Measurements from ENCODE around the gene STX12.

The STX12 gene

DNA sequence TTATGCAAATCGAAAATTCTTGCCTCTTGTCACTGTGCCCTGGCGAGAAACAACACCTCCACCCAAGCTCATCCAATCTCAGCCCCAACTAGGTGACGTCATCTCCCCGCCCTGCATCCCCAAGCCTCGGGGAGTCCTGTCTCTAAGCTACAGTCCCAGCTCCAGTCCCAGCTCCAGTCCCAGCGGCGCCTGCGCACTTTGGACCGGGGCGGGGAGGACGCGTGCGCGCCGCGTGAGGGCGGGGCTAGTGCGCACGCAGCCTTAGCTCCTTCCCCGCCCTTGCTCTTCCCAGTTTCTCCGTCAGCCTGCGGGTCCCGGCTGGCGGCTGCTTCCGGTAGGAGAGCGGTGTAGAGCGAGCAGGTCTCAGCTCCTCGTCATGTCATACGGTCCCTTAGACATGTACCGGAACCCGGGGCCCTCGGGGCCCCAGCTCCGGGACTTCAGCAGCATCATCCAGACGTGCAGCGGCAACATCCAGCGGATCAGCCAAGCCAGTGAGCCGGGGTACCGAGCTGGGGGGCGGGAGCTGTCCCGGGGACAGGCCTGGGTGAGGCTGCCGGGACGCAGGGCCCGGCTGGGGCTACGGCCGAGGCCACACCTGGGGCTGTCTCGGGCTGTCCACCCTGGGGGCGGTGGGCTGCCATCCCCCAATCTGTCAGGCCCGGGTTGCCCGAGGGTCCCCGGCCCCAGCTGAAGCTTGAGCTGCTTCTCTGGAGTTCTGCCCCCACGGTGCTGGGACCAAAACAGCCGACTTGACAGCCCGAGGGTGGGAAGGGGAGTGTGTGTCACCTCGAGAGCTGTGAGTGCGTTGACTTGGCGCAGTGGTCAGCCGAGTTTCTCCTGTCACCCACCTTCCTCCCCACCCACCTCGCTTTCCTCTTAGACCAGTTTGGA, at the start of gene STX12:
Gene STX12 (plus strand): TSS at position 288 of the 894 bp plus-strand sequence. CDS start 89 bp downstream, at position 377.
- DNase-seq (ENCODE audit: low read depth, low spot score): peak; percentile 100

DNA sequence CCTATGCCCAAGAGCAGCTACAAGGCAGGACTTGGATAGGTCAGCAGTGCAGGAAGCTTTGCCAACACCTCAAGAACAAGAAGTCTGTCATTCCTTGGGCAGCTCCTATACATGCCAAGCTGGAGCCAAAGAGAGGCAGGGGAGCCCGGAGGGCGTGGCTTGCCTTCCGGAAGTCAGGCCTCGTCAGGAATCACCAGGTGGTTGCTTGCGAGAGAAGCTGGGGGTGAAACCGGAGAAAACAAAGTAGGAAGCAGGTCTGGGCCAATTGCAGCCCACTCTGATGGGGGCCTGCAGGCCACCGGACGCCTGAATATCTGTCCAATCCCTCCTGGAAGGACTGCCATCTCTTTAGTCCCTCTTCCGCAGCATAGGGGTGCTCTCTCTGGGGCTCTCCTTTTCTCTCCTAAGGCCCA, 48.1 kb upstream of the STX12 start:
- no peak for DNase-seq (ENCODE audit: low read depth, low spot score)

DNA sequence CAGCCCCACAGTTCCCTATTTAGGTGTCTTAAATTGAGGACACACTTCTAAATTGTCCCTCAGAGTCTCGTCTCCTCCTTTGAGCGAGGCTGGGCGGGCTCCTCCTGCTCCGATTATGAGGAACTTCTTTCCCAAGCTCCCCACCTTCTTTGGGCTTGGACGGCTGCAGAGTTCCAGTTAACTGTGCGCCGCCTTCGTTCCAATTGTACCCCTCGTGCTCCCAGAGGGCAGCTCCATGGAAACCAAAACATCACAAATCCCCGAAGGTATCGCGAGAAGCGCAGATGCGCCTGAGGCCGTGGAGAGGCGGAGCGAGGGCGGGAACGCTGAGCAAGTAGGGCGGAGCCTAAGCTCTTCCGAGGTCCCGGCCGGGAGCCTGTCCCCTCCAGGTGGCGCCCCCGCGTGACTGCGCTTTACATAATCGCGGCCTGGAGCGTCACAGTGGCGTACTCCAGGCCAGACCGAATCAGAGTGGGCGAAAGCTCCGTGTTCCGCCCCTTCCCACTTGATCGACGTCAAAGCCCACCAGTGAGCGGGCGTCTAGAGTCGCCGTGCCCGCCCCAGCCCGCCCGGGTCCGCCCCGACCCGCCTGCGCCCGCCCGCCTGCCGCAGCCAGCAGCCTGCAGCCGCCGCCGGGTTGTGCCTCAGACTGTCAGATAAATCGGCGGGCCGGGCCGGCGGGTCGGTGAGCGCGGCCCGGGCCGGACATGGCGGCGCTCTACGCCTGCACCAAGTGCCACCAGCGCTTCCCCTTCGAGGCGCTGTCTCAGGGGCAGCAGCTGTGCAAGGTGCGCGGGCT, 47.4 kb upstream of the STX12 start, which contains the start of gene FAM76A:
Gene FAM76A (plus strand): TSS at position 588 of the 799 bp plus-strand sequence. CDS start 120 bp downstream, at position 708.
- DNase-seq (ENCODE audit: low read depth, low spot score): peak; percentile 100

DNA sequence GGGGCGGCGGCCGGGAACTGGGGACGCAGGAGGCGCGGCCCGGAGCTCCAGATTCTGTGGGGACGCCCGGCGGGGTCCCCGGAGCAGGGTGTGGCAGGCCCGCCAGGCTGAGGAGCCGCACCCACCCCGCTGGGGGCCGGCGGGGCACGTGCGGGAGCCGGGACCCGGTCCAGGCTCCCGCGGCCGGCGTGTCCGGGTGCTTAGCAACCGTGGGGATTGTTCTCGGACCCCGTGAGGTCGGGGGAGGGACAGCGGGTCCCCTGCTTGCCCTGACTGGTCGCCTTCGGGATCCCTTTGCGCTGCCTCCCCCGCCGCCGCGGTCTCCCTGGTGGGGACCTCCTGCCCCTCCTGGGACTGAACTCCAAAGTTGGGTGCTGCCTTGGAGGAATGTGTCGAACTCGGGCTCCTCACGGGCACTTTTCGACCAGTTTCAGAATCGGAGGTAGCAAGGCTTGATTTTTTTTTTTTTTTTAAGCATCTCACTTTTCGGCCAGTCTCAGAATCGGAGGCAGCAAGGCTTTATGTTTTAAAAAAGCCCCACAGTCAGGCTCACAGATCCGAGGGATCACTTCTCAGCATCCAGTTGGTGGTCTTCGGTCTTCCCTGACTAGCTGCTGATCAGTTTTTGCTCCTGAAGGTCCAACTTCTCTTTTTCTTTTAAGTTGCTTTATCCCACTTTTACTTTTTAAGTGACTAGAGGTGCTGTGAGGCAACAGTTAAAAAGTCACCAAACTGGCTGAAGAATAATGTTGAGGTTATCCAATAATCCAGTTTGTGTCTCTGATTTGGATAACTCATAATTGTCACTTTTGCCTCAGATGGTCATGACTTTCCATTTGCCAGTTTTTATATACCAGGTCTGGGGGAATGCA, 46.6 kb upstream of the STX12 start:
- DNase-seq (ENCODE audit: low read depth, low spot score): no peak

DNA sequence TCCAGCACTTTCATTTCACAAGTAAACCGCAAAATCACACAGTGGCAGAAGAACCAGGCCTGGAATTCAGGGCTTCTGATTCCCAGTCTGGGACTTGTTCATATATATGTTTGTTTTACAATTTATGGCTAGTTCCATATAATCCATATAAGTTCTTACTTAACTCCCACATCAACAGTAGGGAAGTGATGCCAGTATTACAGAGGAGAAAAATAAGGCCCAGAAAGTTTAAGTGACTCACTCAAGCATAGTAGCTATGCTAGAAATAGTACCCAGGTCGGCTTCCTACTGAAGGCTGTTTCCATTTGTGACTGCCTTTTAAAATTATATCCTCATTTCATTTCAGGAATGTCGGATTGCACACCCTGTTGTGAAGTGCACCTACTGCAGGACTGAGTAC, 45.9 kb upstream of the STX12 start:
- no peak for DNase-seq (ENCODE audit: low read depth, low spot score)

DNA sequence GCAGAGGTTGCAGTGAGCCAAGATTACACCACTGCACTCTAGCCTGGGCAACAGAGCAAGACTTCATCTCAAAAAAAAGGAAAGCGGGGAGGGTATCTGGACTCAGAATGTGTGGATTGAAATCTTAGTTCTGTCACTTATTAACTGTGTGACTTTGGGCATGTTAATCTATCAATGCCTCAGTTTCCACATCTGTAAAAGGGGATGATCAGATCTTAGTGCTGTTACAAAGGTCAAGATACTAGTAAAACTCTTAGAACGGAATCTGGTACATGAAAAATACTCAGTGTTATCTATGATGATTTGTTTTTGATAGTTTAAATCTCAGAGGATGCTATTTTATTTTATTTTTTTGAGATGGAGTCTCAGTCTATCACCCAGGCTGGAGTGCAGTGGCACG, 36.8 kb upstream of the STX12 start:
- no peak for DNase-seq (ENCODE audit: low read depth, low spot score)

DNA sequence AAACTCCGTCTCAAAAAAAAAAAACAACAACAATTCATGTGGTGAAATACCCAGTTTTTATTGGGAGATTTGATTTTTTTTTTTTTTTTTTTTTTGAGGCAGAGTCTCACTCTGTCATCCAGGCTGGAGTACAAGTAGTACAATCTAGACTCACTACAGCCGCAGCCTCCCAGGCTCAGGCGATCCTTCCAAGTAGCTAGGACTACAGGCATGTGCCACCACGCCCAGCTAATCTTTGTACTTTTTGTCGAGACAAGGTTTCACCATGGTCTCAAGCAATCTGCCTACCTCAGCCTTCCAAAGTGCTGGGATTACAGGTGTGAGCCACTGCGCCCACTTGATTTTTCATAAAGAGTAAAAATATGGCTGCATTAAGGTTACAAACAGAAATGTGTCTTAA, 31.9 kb upstream of the STX12 start:
- no peak for DNase-seq (ENCODE audit: low read depth, low spot score)

DNA sequence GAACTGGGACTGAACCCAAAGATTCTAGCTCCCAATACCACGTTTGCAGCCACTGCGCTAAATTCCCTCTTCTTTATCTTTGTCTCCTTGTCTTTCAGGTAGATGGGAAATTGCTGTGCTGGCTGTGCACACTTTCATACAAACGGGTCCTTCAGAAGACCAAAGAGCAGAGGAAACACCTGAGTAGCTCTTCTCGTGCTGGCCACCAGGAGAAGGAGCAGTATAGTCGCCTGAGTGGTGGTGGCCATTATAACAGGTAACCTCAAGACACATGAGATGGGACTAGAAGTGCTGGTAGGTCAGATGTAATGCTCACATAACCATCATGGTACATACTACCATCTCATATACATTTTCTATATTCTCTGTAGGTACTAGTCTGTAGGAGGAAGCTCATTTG, 28.5 kb upstream of the STX12 start:
- no peak for DNase-seq (ENCODE audit: low read depth, low spot score)

DNA sequence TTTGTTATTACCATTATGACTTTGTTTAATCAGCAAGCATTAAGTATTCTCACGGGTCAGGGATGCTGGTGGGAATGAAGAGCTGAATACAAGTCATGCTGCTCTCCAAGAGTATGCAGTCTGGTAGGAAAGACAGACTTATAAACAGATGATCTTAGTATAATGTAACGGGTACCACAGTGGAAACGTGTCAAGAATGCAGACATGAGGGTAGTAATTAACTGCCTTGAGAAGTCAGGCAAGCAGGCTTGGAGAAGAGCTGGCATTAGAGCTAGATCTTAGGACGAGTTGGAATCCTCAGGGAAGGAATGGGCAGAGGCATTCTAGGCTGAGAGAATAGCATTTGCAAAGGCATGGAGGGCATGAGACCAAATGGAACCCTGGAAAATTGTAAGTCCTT, 27.6 kb upstream of the STX12 start:
- DNase-seq (ENCODE audit: low read depth, low spot score): no peak

DNA sequence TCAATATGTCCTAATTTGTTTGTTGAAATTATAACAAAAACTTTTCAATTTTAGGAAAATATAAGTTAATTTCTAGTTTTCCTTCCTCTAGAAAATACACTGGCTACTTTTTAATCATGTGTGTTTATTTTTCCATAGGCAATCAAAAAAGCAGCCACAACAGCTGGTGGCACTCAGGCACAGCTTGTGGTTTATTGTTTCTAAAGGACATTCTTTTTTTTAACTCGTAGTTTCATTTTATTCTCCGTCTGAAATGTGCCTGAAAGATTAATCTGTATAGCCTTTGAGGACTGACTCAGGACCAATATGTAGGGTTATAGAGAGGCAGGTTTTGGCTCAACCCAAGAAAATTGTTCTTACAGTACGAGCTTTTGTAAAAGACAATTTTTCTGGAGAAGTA, 20.7 kb upstream of the STX12 start:
- no peak for DNase-seq (ENCODE audit: low read depth, low spot score)

DNA sequence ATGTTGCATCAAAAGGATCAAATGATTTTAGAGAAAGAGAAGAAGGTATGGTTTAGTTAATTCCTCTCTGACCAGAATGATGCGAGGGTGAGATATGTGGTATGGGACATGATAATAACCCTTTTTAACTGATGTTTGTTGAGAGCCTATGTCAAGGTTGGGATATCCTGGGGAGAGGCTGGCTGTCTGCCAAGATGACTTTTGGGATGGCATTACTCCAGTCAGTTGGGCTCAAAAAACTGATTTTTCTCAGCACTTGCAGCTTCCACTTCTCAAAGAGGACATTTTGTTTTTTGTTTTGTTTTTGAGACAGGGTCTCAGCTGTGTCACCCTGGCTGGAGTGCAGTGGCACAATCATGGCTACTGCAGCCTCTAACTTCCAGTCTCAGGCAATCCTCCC, 17.7 kb upstream of the STX12 start:
- DNase-seq (ENCODE audit: low read depth, low spot score): no peak

DNA sequence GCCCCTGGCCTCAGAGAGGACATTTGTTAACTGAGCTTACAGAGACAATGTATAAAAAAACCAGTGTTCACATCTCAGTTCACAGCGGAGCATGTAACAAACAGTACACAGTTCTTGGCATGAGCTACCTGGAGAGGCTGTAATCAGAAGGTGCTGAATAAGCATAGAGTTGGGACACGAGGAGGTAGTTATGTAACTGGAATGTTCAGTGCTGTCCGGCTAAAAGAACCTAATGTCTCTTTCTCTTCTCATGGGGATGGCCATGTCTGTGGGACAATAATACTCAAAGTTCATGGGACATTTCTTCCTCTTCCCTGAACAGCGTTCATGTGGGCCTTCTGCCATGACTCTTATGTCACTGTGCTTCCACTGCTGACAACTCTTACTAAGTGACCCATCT, 17.2 kb upstream of the STX12 start:
- DNase-seq (ENCODE audit: low read depth, low spot score): no peak

DNA sequence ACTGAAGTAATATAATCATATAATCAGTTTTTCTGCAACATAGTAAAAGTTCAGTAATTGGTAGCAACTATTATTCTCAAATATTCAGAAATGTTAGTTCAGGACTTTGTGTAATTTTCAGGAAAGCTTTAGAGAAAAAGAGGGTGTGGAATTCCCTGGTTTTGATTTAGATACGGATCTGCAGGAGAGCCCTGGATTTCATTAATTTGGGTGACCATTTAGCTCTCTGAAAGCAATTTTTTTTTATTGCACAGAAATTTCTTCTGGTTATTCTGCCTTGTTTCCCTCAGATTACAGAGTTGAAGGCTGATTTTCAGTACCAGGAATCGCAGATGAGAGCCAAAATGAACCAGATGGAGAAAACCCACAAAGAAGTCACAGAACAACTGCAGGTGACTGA, 13.8 kb upstream of the STX12 start:
- no peak for DNase-seq (ENCODE audit: low read depth, low spot score)

DNA sequence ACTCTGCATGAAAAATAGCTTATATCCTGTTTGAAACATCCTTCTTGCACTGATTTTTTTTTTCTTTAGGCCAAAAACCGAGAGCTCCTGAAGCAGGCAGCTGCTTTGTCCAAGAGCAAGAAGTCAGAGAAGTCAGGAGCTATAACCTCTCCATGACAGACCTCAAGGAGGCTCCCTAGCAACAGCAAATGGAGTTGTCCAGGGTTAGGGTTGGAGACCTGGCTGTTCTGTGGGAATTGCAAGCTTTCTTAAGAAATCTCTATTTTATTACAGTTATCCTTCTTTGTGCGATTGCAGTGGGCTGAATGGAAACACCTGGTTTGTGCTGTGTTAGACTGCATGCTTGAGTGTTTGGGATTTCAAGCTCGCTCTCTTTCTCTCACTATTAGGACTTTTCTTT, 12.6 kb upstream of the STX12 start:
- DNase-seq (ENCODE audit: low read depth, low spot score): no peak

DNA sequence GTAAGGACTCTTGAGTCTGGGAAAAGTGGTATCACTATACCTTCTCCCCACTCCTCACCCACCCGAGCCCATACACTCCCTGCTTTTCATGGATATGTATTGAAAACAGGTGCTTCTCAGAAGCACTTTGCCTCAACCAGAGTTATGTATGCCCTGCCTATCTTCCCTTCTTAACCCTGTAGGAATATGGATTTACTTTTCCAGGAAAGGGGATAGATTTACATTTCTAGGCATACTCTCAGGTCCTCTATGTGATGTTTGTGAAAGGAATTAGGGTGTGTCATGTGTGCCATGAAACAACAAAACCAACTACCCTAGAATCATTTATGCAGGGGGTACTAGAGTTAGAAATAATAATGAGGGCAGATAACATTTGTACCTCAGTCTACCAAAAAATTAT, 11.0 kb upstream of the STX12 start:
- DNase-seq (ENCODE audit: low read depth, low spot score): no peak

DNA sequence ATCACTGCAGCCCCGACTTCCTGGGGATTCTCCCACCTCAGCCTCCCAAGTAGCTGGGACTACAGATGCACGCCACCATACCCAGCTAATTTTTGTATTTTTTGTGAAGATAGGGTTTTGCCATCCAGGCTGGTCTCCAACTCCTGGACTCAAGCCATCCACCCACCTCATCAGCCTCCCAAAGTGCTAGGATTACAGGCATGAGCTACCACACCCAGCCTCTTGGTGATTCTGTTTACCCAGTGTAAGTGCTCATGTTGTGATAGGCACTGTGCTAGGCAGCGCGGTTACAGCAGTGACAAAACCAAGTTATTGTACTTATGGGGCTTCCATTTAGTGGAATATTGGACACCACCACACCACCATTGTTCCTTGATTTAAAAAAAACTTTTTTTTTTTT, 9.7 kb upstream of the STX12 start:
- DNase-seq (ENCODE audit: low read depth, low spot score): no peak

DNA sequence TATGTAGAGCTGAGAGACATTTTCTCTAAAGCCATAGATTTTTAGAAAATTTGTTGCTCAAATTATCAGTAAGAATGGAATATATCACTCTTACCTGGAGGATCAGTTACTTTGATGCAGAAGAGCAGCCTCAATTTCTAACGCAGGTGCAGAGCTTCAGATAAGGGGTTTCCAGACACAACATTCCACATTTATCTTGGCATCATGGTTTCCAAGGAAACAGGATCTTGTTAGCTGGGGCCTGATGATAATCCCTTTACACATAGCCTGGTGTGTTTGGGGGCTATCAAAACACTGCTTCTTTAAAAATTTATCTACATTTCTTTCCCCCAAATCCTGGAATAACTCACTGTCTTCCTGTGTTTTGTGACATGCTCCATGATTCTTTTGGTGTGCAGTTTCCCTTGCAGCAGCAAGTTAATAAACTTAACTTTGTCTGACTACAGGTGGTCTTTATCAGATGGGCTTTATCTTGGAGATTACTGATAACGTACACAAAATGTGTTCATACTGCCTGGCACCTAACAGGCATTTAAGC, 2.7 kb upstream of the STX12 start:
- DNase-seq (ENCODE audit: low read depth, low spot score): no peak

DNA sequence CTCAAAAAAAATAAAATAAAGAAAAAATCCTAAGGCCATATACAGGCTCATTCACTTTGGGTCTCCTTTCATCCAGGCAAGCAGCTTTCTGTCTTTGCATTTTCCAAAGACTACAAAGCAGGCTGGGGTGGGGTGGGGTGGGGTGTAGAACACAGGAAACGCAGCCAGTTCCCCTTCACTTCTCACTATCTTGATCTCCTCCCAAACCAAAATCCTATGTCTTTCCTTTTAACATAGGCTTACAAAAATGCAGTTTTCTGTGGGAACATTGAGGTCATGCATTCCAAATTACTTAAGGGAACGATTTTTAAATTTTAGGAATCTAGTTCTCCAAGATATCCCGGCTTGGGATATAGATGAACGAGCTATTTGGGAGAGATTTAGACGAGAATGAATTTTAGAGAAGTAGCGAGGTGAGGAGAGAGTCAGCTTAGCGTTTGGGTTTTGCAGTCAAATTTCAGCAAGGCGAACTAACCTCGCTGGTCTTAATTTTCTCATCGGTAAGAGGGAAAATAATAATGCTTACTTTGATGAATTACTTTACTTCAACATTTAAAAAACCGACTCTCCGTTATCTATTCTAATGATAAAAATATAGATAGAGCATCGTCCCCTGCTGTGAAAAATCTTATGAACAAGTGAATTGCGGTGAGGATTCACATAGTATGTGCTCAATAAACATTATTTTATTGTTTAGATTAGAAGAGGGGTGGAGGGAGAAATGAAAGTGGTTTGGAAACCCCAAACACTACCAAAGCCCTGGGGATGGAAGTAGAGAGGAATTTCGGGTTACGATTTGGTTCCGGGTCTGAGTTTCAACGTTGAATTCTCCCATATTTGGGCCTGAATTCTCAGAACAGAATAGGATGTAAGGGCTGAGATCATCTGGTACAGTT, 735 bp upstream of the STX12 start:
- DNase-seq (ENCODE audit: low read depth, low spot score): no peak

DNA sequence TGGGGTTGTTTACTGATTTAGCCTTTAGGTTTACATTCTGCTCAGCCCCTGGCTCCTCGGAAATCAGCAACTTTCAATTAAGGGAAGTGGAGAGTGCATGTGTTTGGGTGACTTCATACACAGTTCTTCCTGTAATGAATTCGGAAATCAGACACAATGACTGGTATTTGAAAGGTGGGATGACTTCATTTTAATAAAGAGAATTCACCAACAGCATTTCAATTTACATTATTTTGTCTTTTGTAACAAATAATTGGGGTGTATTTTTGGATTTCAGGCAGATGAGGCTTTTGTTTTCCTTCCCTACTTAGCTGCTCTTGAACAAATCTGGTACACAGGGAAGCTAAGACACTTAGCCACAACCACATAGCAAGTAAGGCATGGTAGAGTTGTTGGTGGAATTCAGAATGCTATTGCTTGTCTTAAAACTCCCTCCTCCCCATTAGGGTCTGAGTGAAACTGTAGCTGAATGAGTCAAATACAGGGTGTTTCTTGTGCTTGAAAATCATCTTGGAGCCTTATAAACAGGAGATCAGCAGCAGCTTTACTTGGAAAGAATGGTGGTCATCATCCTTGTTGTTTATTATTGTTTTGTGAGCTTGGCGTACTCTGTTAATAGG, 917 bp downstream of the STX12 start:
- no peak for DNase-seq (ENCODE audit: low read depth, low spot score)

DNA sequence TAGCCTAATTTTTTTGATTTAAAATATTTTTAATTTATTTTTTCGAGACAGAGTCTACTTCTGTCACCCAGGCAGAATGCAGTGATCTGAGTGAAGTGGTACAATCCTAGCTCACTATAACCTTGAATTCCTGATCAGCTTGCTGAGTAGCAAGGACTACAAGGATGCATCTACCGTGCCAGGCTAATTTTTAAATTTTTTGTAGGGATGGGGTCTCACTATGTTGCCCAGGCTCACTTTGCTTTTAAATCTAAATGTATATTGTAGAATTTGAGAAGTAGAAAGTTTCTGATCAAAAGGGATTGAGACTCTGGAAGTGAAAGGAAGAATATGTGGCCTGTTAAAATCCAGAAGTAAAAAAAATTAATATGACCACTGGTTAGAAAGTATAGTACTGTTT, 1.6 kb downstream of the STX12 start:
- no peak for DNase-seq (ENCODE audit: low read depth, low spot score)
